ENCODE data around the gene CYP4F22. TPM values are rescaled to one million over a fixed set of nuclear protein-coding genes. Genes with fewer than 3 reads are reported as not detected.
"Not testable (repeated sequence)": the region's sequence is repeated elsewhere in the genome, so short reads cannot be mapped to it uniquely, and the experiment has no call there.

Gene CYP4F22
- total RNA-seq, 1 donor, result not detected

DNA sequence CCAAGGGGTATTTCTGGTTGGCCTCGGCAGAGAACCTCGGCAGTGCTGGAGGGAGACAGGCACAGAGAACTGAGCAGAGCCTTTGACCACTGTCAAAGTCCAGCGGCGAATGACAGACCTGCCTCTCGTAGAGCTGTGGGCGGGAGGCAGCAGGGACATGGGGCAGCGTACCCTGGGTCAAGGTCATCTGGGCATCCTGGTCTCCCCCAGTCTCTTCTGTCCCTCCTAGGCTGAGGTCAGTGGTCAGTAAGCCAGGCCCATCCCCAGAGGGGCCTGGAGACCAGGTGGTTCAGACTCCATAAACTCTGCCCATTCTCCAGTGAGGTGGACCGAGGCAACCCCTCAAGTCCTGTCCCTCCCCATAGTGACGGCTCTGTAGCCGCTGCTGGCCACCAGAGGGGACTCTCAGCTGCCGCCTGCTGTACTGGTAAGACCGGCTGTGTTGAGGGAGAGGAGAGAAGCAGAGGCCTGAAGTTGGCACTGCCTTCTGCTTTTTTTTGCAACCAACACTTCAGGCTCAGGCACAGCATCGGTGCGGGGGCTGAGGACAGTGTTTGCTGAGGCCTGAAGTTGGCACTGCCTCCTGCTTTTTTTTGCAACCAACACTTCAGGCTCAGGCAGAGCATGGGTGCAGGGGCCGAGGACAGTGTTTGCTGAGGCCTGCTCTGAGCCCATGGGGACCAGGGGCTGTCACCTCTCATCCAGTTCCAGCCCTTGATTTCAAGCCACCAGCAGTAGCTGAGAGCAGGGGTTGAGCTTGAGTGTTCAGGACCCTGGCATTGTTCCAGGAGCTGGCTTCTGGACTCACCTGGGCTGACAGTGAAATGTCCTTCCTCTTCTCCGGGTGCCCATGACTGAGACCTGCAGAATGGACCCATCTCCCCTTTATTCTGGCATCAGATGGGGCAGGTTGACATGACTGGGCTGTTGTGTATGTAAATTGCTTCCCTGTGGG is 28.7 kb upstream of the CYP4F22 start, which contains the start of gene PGLYRP2:
Gene PGLYRP2, minus strand, starts transcription at position 111 of the 955 bp plus-strand sequence. CDS start 130 bp downstream, outside the sequence.
- TF ChIP-seq, protein P1, sequence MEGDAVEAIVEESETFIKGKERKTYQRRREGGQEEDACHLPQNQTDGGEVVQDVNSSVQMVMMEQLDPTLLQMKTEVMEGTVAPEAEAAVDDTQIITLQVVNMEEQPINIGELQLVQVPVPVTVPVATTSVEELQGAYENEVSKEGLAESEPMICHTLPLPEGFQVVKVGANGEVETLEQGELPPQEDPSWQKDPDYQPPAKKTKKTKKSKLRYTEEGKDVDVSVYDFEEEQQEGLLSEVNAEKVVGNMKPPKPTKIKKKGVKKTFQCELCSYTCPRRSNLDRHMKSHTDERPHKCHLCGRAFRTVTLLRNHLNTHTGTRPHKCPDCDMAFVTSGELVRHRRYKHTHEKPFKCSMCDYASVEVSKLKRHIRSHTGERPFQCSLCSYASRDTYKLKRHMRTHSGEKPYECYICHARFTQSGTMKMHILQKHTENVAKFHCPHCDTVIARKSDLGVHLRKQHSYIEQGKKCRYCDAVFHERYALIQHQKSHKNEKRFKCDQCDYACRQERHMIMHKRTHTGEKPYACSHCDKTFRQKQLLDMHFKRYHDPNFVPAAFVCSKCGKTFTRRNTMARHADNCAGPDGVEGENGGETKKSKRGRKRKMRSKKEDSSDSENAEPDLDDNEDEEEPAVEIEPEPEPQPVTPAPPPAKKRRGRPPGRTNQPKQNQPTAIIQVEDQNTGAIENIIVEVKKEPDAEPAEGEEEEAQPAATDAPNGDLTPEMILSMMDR (IDR thresholded peaks at IDR 0.05; ENCODE audit: insufficient read depth, low read length), result peak; percentile 12
- no peak within 1 kb of the TSS for H3K4me3 ChIP-seq (ENCODE audit: low read depth, low read length)
- no peak for DNase-seq (ENCODE audit: low read depth)

DNA sequence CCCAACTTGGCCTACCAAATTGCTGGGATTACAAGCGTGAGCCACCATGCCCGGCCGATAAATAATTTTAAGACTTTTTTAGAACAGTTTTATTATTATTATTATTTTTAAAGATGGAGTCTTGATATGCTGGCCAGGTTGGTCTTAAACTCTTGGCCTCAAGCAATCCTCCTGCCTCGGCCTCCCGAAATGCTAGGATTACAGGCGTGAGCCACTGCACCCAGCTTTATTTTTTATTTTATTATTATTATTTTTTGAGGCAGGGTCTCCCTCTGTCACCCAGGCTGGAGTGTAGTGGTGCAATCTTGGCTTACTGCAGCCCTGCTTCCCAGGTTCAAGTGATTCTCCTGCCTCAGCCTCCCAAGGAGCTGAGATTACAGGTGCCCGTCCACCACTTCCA is 27.3 kb upstream of the CYP4F22 start:
- not testable (repeated sequence) for H3K4me3 ChIP-seq (ENCODE audit: low read depth, low read length); DNase-seq (ENCODE audit: low read depth)

DNA sequence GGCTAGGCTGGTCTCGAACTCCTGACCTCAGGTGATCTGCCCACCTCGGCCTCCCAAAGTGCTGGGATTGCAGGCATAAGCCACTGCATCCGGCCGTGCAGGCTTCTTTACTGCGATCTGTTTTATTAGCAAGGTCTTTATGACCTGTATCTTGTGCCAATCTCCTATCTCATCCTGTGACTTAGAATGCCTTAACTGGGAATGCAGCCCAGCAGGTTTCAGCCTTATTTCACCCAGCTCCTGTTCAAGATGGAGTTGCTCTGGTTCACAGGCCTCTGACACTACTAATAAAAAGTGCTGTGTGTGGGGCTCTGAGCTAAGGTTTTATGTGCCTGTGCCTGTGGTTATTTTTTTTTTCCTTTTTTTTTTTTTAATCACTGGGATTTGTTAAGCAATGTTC is 22.6 kb upstream of the CYP4F22 start:
- not testable (repeated sequence) for DNase-seq (ENCODE audit: low read depth); H3K4me3 ChIP-seq (ENCODE audit: low read depth, low read length)

DNA sequence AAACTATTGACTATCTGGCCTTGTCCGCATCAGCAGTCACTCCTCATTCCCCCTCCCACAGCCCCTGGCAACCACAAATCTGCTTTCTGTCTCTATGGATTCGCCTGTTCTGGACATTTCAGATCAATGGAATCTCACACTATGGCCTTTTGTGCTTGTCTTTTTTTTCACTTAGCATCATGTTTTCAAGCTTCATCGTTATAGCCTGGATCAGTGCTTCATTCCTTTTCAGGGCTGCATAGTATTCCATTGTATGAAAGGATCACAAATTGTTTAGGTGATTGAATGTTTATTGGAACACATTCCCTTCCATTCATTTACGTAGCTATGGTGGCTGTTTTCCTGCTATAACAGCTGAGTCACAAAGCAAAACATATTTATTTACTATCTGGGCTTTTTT is 21.3 kb upstream of the CYP4F22 start:
- H3K4me3 ChIP-seq (ENCODE audit: low read depth, low read length), result no peak overlapping the region
- TF ChIP-seq, protein P1 (IDR thresholded peaks at IDR 0.05; ENCODE audit: insufficient read depth, low read length), result no peak
- no peak for DNase-seq (ENCODE audit: low read depth)

DNA sequence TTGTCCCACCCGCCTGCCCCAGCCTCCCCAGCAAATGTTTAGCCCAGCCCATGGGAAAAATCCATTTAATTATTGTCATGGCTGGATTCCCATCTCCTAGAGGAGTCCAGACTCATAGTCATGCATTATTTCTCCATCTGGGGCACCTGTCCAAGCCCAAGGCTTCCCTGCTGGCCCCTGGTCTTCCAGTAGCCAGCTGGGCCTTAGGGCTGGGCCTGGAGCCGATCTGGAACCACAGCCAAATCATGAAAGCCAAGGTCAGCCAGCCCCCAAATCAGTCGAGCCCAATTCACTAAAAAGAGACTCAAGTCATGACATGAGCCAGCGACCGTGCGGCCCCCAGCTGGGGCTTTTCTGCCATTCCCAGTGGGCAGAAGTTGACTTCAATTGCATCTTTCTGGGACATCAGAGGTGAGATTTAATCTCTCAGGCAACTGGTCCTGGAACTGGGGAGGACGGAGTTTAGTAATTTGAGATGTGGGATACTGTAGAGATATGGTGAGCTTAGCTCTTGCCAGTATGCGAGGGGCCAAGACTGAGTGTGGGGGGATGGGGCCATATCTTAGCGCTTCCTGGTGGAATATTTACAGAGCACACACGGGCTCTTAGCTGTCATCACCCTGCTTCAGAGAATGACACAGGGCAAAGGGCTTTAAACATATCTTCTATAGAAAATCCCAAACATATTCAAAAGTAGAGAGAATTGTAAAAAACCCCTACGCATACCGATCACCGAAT is 19.7 kb upstream of the CYP4F22 start:
- TF ChIP-seq, protein P1 (IDR thresholded peaks at IDR 0.05; ENCODE audit: insufficient read depth, low read length), result no peak
- DNase-seq (ENCODE audit: low read depth), result peak; percentile 51
- H3K4me3 ChIP-seq (ENCODE audit: low read depth, low read length), result no peak overlapping the region

DNA sequence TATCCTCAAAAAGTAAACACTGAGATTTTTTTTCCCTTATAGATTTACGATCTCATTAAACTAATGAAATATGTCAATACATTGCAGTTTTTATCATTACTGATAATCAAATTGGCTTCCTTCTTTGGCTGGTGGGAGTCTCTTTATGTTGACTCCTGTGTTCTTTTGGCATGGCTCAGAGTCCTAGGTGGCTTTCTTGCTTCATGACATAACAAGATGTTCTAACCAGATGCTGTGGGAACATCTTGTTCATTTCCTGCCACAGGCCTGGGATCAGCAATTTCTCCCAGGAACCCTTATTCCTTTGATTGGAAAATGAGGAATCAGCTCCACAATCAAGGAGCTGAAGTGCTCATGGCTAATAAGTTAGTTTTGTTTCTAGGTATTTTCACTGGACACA is 13.2 kb upstream of the CYP4F22 start:
- TF ChIP-seq, protein P1 (IDR thresholded peaks at IDR 0.05; ENCODE audit: insufficient read depth, low read length), result no peak
- no peak for DNase-seq (ENCODE audit: low read depth)
- no peak overlapping the region for H3K4me3 ChIP-seq (ENCODE audit: low read depth, low read length)

DNA sequence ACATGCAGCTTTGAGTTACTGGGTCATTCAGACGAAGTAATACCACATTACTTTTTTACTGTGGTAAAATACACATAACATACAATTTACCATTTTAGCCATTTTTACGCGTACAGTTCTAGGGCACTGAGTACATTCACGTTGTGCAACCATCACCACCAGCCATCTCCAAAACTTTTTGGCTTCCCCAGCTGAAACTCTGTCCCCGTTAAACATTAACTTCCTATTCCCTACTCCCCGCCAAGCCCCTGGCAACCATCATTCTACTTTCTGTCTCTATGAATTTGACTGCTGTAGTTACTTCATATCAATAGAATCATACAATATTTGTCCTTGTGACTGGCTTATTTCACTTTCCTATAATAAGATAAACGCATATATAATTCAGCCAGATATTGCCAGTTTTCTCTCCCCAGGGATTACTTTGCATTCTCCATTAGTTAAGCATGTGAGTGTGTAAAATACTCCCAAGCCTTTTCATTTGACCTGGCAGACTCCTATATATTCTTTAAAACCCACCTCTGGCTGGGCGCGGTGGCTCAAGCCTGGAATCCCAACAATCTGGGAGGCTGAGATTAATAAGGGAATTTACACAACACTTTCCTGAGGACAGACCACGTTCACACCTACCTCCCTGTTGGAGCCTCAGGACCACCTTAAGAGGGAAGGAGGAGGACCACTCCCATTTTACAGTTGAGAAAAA is 10.0 kb upstream of the CYP4F22 start:
- TF ChIP-seq, protein P1 (IDR thresholded peaks at IDR 0.05; ENCODE audit: insufficient read depth, low read length), result no peak
- no peak for DNase-seq (ENCODE audit: low read depth)
- no peak overlapping the region for H3K4me3 ChIP-seq (ENCODE audit: low read depth, low read length)
